HEK293T (cell line): ENCODE results near the gene PRSS57.

Experiments
- CTCF ChIA-PET: fragments of 350-600 bp; formaldehyde crosslinking; extraction: SDS; loops from one replicate; lab custom pipeline; 2021; ENCODE audit warnings: antibody characterized with exemption, inconsistent platforms; lab: Yijun Ruan, JAX
- POLR2A ChIA-PET: fragments of 350-600 bp; formaldehyde crosslinking; extraction: SDS; loops from one replicate; lab custom pipeline; 2020; ENCODE audit warnings: antibody characterized with exemption, inconsistent platforms; lab: Yijun Ruan, JAX
- DNase-seq: peaks from one replicate; pipeline ENCODE4 v3.0.0; 2012; ENCODE audit warnings: mixed read lengths; ENCODE audit errors: extremely low spot score
- ARNT ChIP-seq: fragments of 450-650 bp; IDR thresholded peaks from 2 replicates; pipeline ENCODE4 v1.6.1; 2017; ENCODE audit warnings: mild to moderate bottlenecking
- BHLHE40 ChIP-seq: fragments of 450-650 bp; IDR thresholded peaks from 2 replicates; pipeline ENCODE4 v1.6.1; 2016; ENCODE audit warnings: mild to moderate bottlenecking, moderate library complexity, borderline replicate concordance
- CTBP1 ChIP-seq: fragments of 450-650 bp; IDR thresholded peaks from 2 replicates; pipeline ENCODE4 v1.6.1; 2016; ENCODE audit warnings: borderline replicate concordance
- ELF4 ChIP-seq: fragments of 450-650 bp; IDR thresholded peaks from 2 replicates; pipeline ENCODE4 v1.6.1; 2017; ENCODE audit warnings: antibody characterized with exemption
- FOXA1 ChIP-seq: fragments of 450-650 bp; IDR thresholded peaks from 2 replicates; pipeline ENCODE4 v1.6.1; 2016; ENCODE audit warnings: mild to moderate bottlenecking
- FOXK2 ChIP-seq: fragments of 450-650 bp; IDR thresholded peaks from 2 replicates; pipeline ENCODE4 v1.6.1; 2016; ENCODE audit warnings: mild to moderate bottlenecking
- FOXM1 ChIP-seq: fragments of 450-650 bp; IDR thresholded peaks from 2 replicates; pipeline ENCODE4 v1.6.1; 2017; ENCODE audit warnings: mild to moderate bottlenecking, borderline replicate concordance
- HDGF ChIP-seq: fragments of 450-650 bp; IDR thresholded peaks from 2 replicates; pipeline ENCODE4 v1.6.1; 2017; ENCODE audit warnings: antibody characterized with exemption, borderline replicate concordance
- L3MBTL2 ChIP-seq: fragments of 450-650 bp; conservative IDR thresholded peaks from 2 replicates; pipeline ENCODE4 v1.6.1; 2016; ENCODE audit warnings: mild to moderate bottlenecking
- LEF1 ChIP-seq: fragments of 450-650 bp; IDR thresholded peaks from 2 replicates; pipeline ENCODE4 v1.6.1; 2017; ENCODE audit warnings: mild to moderate bottlenecking, borderline replicate concordance
- NFRKB ChIP-seq: fragments of 450-650 bp; IDR thresholded peaks from 2 replicates; pipeline ENCODE4 v1.6.1; 2016; ENCODE audit warnings: mild to moderate bottlenecking, moderate library complexity
- PKNOX1 ChIP-seq: fragments of 450-650 bp; IDR thresholded peaks from 2 replicates; pipeline ENCODE4 v1.6.1; 2016
- SP1 ChIP-seq: fragments of 450-650 bp; IDR thresholded peaks from 2 replicates; pipeline ENCODE4 v1.6.1; 2017
- SUZ12 ChIP-seq: fragments of 450-650 bp; IDR thresholded peaks from 2 replicates; pipeline ENCODE4 v1.6.1; 2016; ENCODE audit warnings: mild to moderate bottlenecking
- TARDBP ChIP-seq: fragments of 450-650 bp; IDR thresholded peaks from 2 replicates; pipeline ENCODE4 v1.6.1; 2016
- ZNF384 ChIP-seq: fragments of 450-650 bp; IDR thresholded peaks from 2 replicates; pipeline ENCODE4 v1.6.1; 2016

PRSS57 gene

DNA sequence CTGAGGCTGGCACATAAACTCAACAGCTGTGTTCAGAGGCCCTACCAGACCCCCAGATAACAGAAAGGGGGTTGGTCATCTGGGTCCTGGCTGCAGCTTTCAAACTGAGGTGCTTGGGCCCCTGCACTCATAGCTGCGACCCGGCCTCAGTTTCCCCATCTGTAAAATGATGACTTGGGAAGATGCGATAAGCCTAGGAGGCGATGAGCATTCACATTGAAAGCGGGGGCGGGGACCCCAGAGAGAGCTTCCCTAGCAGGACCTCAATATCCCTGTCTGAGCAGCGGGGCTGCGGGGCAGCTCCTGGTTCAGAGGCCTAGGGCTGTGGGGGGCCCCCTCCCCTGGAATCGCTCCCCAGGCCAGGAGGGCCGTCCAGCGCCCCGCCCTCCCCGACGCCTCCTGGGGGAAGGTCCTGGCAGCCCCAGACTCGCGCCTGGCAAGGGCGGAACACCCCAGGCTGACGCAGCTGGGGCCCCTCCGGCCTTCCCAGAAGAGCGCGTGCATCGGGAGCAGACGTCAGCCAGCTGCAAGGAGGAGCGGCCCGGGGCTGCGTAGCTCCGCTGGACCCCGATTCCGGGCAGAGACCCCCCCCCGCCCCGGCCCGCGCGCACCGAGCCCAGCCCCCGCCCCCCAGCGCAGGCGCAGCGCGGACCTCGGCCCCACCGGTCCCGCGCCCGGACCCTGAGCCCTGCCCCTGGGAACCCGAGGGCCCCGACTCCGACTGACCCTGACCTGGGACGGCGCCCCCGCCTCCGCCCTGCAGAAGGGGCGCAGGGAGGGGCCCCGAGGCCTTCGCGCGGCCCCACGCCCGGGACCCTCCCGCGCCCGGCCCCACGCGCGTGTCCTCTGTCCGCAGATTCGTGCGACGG is 15.6 kb downstream of the PRSS57 start:
- ChIA-PET POLR2A (interaction anchor here (0.7 to 1.9 kb wide), 6 partner anchors 9 to 40 kb away, joined by 3 to 9 read pairs (median 5); partner anchors contain the start of gene RNF126), CTCF (interaction anchor here (0.8 kb wide), 1 partner anchor 16 kb away, joined by 3 read pairs; the partner anchor contains the start of gene RNF126)
- TF ChIP-seq ARNT: no peak
- TF ChIP-seq FOXM1: 0 out of 2 replicates have a peak, but pooled peaks have one; percentile 13
- no peak for TF ChIP-seq FOXA1
- TF ChIP-seq ZNF384: no peak
- TF ChIP-seq PKNOX1: no peak
- no peak for DNase-seq

DNA sequence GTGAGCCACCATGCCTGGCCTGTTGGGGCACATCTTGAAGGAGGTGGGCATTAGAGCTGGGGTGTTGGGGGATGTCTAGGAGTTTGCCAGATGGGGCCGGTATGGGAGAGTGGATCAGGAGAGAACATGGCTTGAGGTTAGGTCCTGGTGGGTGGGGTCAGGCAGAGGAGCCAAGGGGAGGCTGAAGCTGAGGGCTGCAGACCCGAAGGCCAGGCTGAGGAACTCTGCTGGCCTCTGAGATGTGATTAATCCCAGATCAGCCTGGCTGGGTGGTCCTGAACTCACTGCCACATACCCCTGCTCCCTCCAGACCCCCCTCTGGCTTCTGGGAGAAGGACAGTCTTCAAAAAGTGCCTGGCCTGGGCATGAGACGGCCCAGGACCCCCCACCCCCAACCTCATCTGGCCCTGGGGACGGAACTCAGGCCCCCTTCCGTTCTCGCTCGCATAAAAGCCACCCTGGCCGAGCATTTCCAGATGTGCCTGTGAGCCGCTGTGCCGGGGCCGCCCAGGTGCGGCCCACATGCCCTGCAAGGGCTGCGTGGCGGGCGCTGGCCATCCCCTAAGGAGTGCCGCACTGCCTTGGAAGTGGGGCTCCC is 16.4 kb downstream of the PRSS57 start:
- POLR2A ChIA-PET: interaction anchor here (0.9 to 1.9 kb wide), 3 partner anchors 10 to 18 kb away, joined by 3 to 6 read pairs (median 3); partner anchors contain the start of gene RNF126
- CTCF ChIA-PET: interaction anchor here (0.8 kb wide), 1 partner anchor 16 kb away, joined by 3 read pairs; the partner anchor contains the start of gene RNF126
- no peak for DNase-seq
- TF ChIP-seq NFRKB (no peak), BHLHE40 (no peak), ARNT (no peak), ZNF384 (no peak), CTBP1 (no peak), FOXK2 (no peak), HDGF (no peak), L3MBTL2 (no peak), TARDBP (no peak), FOXA1 (no peak), PKNOX1 (no peak), LEF1 (no peak)

GRCh38 chr19:677601-678436 is 17.4 kb downstream of the PRSS57 start:
- no peak for DNase-seq
- ChIA-PET CTCF (no interaction called here), POLR2A (interaction anchor here (1.0 to 1.9 kb wide), 4 partner anchors 14 to 32 kb away, joined by 3 to 6 read pairs (median 4); partner anchors contain the start of gene RNF126)
- TF ChIP-seq FOXA1 (no peak), FOXM1 (no peak), ZNF384 (no peak), ARNT (no peak), PKNOX1 (no peak), SUZ12 (no peak), SP1 (no peak), TARDBP (no peak), HDGF (no peak), NFRKB (no peak), FOXK2 (no peak), ELF4 (no peak), CTBP1 (no peak), LEF1 (no peak), BHLHE40 (no peak), L3MBTL2 (no peak)

- ChIA-PET CTCF (no interaction called here), POLR2A (interaction anchor here (1.3 kb wide), 2 partner anchors 14 to 33 kb away, joined by 3 to 5 read pairs; partner anchors contain the start of gene RNF126)
- no peak for DNase-seq
- TF ChIP-seq L3MBTL2 (no peak), ZNF384 (no peak), TARDBP (no peak), BHLHE40 (no peak), ARNT (no peak), PKNOX1 (no peak), ELF4 (no peak), FOXA1 (no peak), FOXM1 (no peak), NFRKB (no peak), SP1 (no peak), CTBP1 (no peak), FOXK2 (no peak), SUZ12 (no peak), LEF1 (no peak)
Observed at GRCh38 chr19:677201-677600, 18.1 kb downstream of the PRSS57 start.
